Progenitor cell of endocrine pancreas (in vitro differentiated cells): ENCODE data around the gene ARNT2. TPM values are rescaled to one million over a fixed set of nuclear protein-coding genes. Genes with fewer than 3 reads are reported as not detected.

Experiments used
- DNase-seq: peaks from one replicate; pipeline ENCODE4 v3.0.0; 2021; ENCODE audit warnings: low spot score; ENCODE audit not compliant: unreplicated experiment
- H3K27ac Mint-ChIP-seq: 2 replicates; pipeline ENCODE4 v1.8.0; 2021; ENCODE audit warnings: mild to moderate bottlenecking, moderate library complexity, mixed read lengths
- H3K27me3 Mint-ChIP-seq: 2 replicates; pipeline ENCODE4 v1.8.0; 2021; ENCODE audit warnings: mixed read lengths
- H3K36me3 Mint-ChIP-seq: 2 replicates; pipeline ENCODE4 v1.8.0; 2022; ENCODE audit warnings: mixed read lengths; ENCODE audit not compliant: insufficient read depth
- H3K4me1 Mint-ChIP-seq: 2 replicates; pipeline ENCODE4 v1.8.0; 2021; ENCODE audit warnings: low read depth, mixed read lengths
- H3K4me3 Mint-ChIP-seq: 2 replicates; pipeline ENCODE4 v1.8.0; 2021; ENCODE audit warnings: low read depth, mild to moderate bottlenecking, moderate library complexity, mixed read lengths
- H3K9me3 Mint-ChIP-seq: 2 replicates; pipeline ENCODE4 v1.8.0; 2021; ENCODE audit warnings: low read depth, mixed read lengths
- total RNA-seq: library from RNA; stranded (reverse); gene quantifications from 2 replicates; pipeline ENCODE4 v1.2.1, GENCODE V29; 2021
- TF ChIP-seq, protein P1 (sequence below): fragments of 200-600 bp; sonication (generic); IDR thresholded peaks from one replicate; pipeline ENCODE4 v1.5.0; 2021; ENCODE audit warnings: antibody characterized with exemption, mild to moderate bottlenecking; ENCODE audit not compliant: unreplicated experiment

The ARNT2 gene
- total RNA-seq, 1 donor from 2014 or later: 37.3 TPM

GRCh38 chr15:80455051-80455648, 51.0 kb downstream of the ARNT2 start:
- peak overlapping the region; percentile 27 for H3K27ac Mint-ChIP-seq
- TF ChIP-seq, protein P1, sequence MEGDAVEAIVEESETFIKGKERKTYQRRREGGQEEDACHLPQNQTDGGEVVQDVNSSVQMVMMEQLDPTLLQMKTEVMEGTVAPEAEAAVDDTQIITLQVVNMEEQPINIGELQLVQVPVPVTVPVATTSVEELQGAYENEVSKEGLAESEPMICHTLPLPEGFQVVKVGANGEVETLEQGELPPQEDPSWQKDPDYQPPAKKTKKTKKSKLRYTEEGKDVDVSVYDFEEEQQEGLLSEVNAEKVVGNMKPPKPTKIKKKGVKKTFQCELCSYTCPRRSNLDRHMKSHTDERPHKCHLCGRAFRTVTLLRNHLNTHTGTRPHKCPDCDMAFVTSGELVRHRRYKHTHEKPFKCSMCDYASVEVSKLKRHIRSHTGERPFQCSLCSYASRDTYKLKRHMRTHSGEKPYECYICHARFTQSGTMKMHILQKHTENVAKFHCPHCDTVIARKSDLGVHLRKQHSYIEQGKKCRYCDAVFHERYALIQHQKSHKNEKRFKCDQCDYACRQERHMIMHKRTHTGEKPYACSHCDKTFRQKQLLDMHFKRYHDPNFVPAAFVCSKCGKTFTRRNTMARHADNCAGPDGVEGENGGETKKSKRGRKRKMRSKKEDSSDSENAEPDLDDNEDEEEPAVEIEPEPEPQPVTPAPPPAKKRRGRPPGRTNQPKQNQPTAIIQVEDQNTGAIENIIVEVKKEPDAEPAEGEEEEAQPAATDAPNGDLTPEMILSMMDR: no peak
- DNase-seq: no peak
- peaks cover 13% of the 10 kb centered on the region for H3K36me3 Mint-ChIP-seq
- H3K9me3 Mint-ChIP-seq: no peaks in the 10 kb centered on the region
- no peak overlapping the region for H3K4me3 Mint-ChIP-seq
- peaks cover 17% of the 10 kb centered on the region for H3K4me1 Mint-ChIP-seq
- H3K27me3 Mint-ChIP-seq: no peaks in the 10 kb centered on the region

GRCh38 chr15:80455668-80456442, 51.7 kb downstream of the ARNT2 start:
- TF ChIP-seq, protein P1: peak; percentile 94
- H3K27ac Mint-ChIP-seq: peak overlapping the region; percentile 27
- H3K4me3 Mint-ChIP-seq: no peak overlapping the region
- H3K9me3 Mint-ChIP-seq: no peaks in the 10 kb centered on the region
- no peaks in the 10 kb centered on the region for H3K27me3 Mint-ChIP-seq
- H3K4me1 Mint-ChIP-seq: peaks cover 17% of the 10 kb centered on the region
- peak; percentile 23 for DNase-seq
- H3K36me3 Mint-ChIP-seq: peaks cover 18% of the 10 kb centered on the region

DNA sequence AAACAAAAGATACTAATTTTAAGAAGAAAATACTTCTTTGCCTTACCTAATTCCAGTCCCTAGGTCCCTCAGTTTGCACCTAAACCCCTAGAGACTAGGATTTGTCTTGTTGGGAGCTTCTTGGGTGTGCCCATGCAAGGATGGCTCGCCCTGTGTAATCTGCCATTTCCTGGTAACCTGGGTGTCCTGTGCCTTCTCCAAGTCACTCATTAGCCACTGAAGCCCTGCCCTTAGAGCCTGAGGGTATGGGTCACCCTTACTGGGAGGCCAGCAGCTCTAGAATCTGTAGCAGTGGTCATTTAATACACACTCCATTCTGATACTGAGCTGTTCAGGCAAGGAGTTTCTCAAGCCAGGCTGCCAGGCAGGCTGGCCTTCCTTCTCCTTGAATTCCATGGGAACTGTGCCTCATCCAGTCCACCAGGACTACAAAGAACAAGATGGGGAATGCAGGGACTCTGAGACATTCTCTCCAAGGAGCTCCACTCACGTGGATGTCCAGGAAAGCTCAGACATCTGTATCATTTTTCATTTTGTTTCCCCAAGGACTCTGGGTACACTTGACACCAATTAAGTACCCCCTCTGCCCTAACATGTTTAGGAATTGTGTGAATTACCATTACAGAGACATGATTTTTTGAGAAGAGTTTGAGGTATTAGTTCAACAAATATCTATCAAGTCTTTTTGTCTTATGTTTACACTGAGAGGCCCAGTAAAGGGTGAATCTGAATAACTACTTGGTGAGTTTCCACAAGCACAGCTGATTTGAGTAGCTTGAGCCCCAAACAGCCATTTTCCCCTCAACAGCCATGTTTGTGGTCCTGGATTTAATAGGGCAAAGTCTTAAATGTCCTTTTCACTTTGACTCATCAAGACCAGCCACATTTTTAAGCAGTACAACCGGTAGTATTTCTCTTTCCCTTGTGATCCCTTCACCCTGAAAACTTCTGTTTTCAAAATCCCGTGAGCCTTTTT, 52.6 kb downstream of the ARNT2 start:
- TF ChIP-seq, protein P1: no peak
- peaks cover 13% of the 10 kb centered on the region for H3K36me3 Mint-ChIP-seq
- H3K4me3 Mint-ChIP-seq: no peak overlapping the region

GRCh38 chr15:80457896-80458295, 53.7 kb downstream of the ARNT2 start:
- Mint-ChIP-seq H3K36me3 (peaks cover 11% of the 10 kb centered on the region), H3K27me3 (no peaks in the 10 kb centered on the region), H3K4me1 (peaks cover 17% of the 10 kb centered on the region), H3K27ac (no peak overlapping the region), H3K9me3 (no peaks in the 10 kb centered on the region), H3K4me3 (no peak overlapping the region)
- TF ChIP-seq, protein P1: no peak
- DNase-seq: no peak

More for the DNA sequence above, 52.6 kb downstream of the ARNT2 start:
- no peaks in the 10 kb centered on the region for H3K9me3 Mint-ChIP-seq
- H3K27me3 Mint-ChIP-seq: no peaks in the 10 kb centered on the region
- peaks cover 17% of the 10 kb centered on the region for H3K4me1 Mint-ChIP-seq
- H3K27ac Mint-ChIP-seq: no peak overlapping the region
- no peak for DNase-seq

DNA sequence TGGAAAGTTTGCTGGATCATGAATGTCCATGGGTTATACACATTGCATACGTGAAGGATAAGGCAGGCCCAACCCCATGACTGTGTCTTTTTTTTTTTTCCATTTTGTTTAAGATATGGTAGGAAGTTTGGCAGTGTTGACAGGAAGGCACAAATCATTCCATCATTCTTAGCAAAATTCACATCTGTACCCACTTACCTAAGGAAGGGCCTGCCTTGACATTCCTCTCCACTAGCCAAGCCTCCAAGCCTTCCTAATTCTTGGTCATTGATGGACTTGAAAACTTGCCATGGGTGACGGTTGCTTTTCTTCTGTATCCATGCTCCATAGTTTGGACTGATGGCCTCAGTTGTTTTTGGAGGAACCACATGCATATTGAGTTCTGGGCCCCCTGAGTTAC, 54.4 kb downstream of the ARNT2 start:
- no peak for DNase-seq
- peaks cover 20% of the 10 kb centered on the region for H3K4me1 Mint-ChIP-seq
- no peaks in the 10 kb centered on the region for H3K9me3 Mint-ChIP-seq
- no peak overlapping the region for H3K27ac Mint-ChIP-seq
- H3K27me3 Mint-ChIP-seq: no peaks in the 10 kb centered on the region
- TF ChIP-seq, protein P1: no peak
- H3K36me3 Mint-ChIP-seq: peaks cover 11% of the 10 kb centered on the region
- H3K4me3 Mint-ChIP-seq: no peak overlapping the region
